Mesendoderm (in vitro differentiated cells): ENCODE measurements around the gene TMEM178A.
A peak's percentile ranks its signal among the peaks of the same experiment; 100 is the strongest.
"Not testable (repeated sequence)": the region's sequence is repeated elsewhere in the genome, so short reads cannot be mapped to it uniquely, and the experiment has no call there.

Experiments used
- DNase-seq: peaks from one replicate; pipeline ENCODE4 v3.0.0; 2013
- H2AK5ac ChIP-seq: 2 replicates; pipeline ENCODE4 v1.6.1; 2013; ENCODE audit warnings: low read length, inconsistent platforms
- H2BK120ac ChIP-seq: 2 replicates; pipeline ENCODE4 v1.6.1; 2013; ENCODE audit warnings: low read depth, mild to moderate bottlenecking, low read length, moderate library complexity, mixed read lengths
- H2BK15ac ChIP-seq: replicated peaks from 2 replicates; pipeline ENCODE4 v1.6.1; 2013; ENCODE audit warnings: low read depth, mild to moderate bottlenecking, moderate library complexity
- H2BK5ac ChIP-seq: 2 replicates; pipeline ENCODE4 v1.6.1; 2013; ENCODE audit warnings: low read length, inconsistent platforms
- H3K18ac ChIP-seq: 2 replicates; pipeline ENCODE4 v1.6.1; 2013; ENCODE audit warnings: mild to moderate bottlenecking, low read length, mixed read lengths
- H3K23ac ChIP-seq: one replicate; pipeline ENCODE4 v1.6.1; 2013; ENCODE audit warnings: low read length
- H3K27ac ChIP-seq: 2 replicates; pipeline ENCODE4 v1.5.1; 2013; ENCODE audit warnings: low read depth, mild to moderate bottlenecking, inconsistent platforms, low read length, moderate library complexity
- H3K27me3 ChIP-seq: 2 replicates; pipeline ENCODE4 v1.6.1; 2013; ENCODE audit warnings: low read length, control low read depth, mild to moderate bottlenecking, inconsistent platforms; ENCODE audit not compliant: insufficient read depth, poor library complexity
- H3K36me3 ChIP-seq: 2 replicates; pipeline ENCODE4 v1.6.1; 2013; ENCODE audit warnings: low read length, inconsistent platforms; ENCODE audit not compliant: control insufficient read depth, insufficient read depth
- H3K4ac ChIP-seq: one replicate; pipeline ENCODE4 v1.6.1; 2013; ENCODE audit warnings: low read depth, mild to moderate bottlenecking, low read length, moderate library complexity
- H3K4me1 ChIP-seq: 2 replicates; pipeline ENCODE4 v1.6.1; 2013; ENCODE audit warnings: low read depth, low read length, inconsistent platforms; ENCODE audit not compliant: control insufficient read depth
- H3K4me2 ChIP-seq: 2 replicates; pipeline ENCODE4 v1.6.1; 2013; ENCODE audit warnings: low read length
- H3K4me3 ChIP-seq: 2 replicates; pipeline ENCODE4 v1.5.1; 2013; ENCODE audit warnings: mild to moderate bottlenecking, low read length
- H3K56ac ChIP-seq: one replicate; pipeline ENCODE4 v1.6.1; 2013; ENCODE audit warnings: low read length
- H3K79me1 ChIP-seq: 2 replicates; pipeline ENCODE4 v1.6.1; 2013; ENCODE audit warnings: low read length, inconsistent platforms
- H3K79me2 ChIP-seq: 2 replicates; pipeline ENCODE4 v1.6.1; 2013; ENCODE audit warnings: mild to moderate bottlenecking, low read length; ENCODE audit not compliant: control insufficient read depth, insufficient read depth
- H3K9ac ChIP-seq: 2 replicates; pipeline ENCODE4 v1.6.1; 2013; ENCODE audit warnings: low read length, inconsistent platforms
- H4K5ac ChIP-seq: one replicate; pipeline ENCODE4 v1.6.1; 2013; ENCODE audit warnings: low read length
- H4K8ac ChIP-seq: one replicate; pipeline ENCODE4 v1.6.1; 2013; ENCODE audit warnings: low read depth, mild to moderate bottlenecking, control low read depth, low read length, moderate library complexity
- WGBS: extraction: QIAGEN DNeasy Blood & Tissue Kit; methylation state at CpG from one replicate; pipeline ENCODE4 v1.1.7; 2013; ENCODE audit warnings: low lambda C conversion rate, missing lambda C conversion rate; ENCODE audit not compliant: insufficient coverage; ENCODE audit errors: extremely low coverage; 5-methylcytosine and 5-hydroxymethylcytosine counted together

The TMEM178A gene

GRCh38 chr2:39623917-39624316, 41.8 kb upstream of the TMEM178A start:
- no peak for DNase-seq
- H3K79me2 ChIP-seq, result no peaks in the 10 kb centered on the region
- no peak overlapping the region for H3K18ac ChIP-seq
- no peak overlapping the region for H2AK5ac ChIP-seq
- H3K4me2 ChIP-seq, result no peak overlapping the region
- no peak overlapping the region for H2BK120ac ChIP-seq
- H4K8ac ChIP-seq, result no peak overlapping the region
- H3K56ac ChIP-seq, result no peak overlapping the region
- no peaks in the 10 kb centered on the region for H3K27me3 ChIP-seq
- peak overlapping the region; percentile 6 for H3K23ac ChIP-seq
- no peak overlapping the region for H3K4me3 ChIP-seq
- peaks cover 2% of the 10 kb centered on the region for H3K4me1 ChIP-seq
- no peak overlapping the region for H2BK5ac ChIP-seq
- H3K79me1 ChIP-seq, result no peaks in the 10 kb centered on the region
- H3K27ac ChIP-seq, result no peak overlapping the region
- H2BK15ac ChIP-seq, result no peak overlapping the region
- no peak overlapping the region for H3K9ac ChIP-seq
- H3K4ac ChIP-seq, result no peak overlapping the region
- no peak overlapping the region for H4K5ac ChIP-seq
- WGBS, result no CpG with 5 or more reads among the region's 5 CpGs
- no peaks in the 10 kb centered on the region for H3K36me3 ChIP-seq

GRCh38 chr2:39625193-39625926, 40.4 kb upstream of the TMEM178A start:
- H3K9ac ChIP-seq, result no peak overlapping the region
- WGBS, result no CpG with 5 or more reads among the region's 9 CpGs
- H3K79me1 ChIP-seq, result no peaks in the 10 kb centered on the region
- no peak overlapping the region for H4K5ac ChIP-seq
- DNase-seq, result peak; percentile 71
- H3K79me2 ChIP-seq, result no peaks in the 10 kb centered on the region
- no peaks in the 10 kb centered on the region for H3K36me3 ChIP-seq
- H3K4me3 ChIP-seq, result no peak overlapping the region
- H2AK5ac ChIP-seq, result no peak overlapping the region
- no peak overlapping the region for H3K4me2 ChIP-seq
- H3K18ac ChIP-seq, result no peak overlapping the region
- no peak overlapping the region for H3K23ac ChIP-seq
- H2BK15ac ChIP-seq, result no peak overlapping the region
- no peak overlapping the region for H3K4ac ChIP-seq
- no peaks in the 10 kb centered on the region for H3K27me3 ChIP-seq
- no peak overlapping the region for H4K8ac ChIP-seq
- peak overlapping the region; percentile 6 for H3K27ac ChIP-seq
- H3K56ac ChIP-seq, result peak overlapping the region; percentile 29
- H2BK5ac ChIP-seq, result no peak overlapping the region
- H2BK120ac ChIP-seq, result no peak overlapping the region
- H3K4me1 ChIP-seq, result peaks cover 2% of the 10 kb centered on the region

- H3K4me3 ChIP-seq, result no peak overlapping the region
- H3K23ac ChIP-seq, result no peak overlapping the region
- H3K27me3 ChIP-seq, result no peaks in the 10 kb centered on the region
- H4K5ac ChIP-seq, result no peak overlapping the region
- no peak overlapping the region for H3K4me2 ChIP-seq
- DNase-seq, result no peak
- H4K8ac ChIP-seq, result no peak overlapping the region
- H2BK5ac ChIP-seq, result no peak overlapping the region
- no peak overlapping the region for H2BK120ac ChIP-seq
- H3K9ac ChIP-seq, result no peak overlapping the region
- no peak overlapping the region for H2AK5ac ChIP-seq
- H3K56ac ChIP-seq, result peak overlapping the region; percentile 29
- H3K4ac ChIP-seq, result no peak overlapping the region
- H3K79me1 ChIP-seq, result no peaks in the 10 kb centered on the region
- no peak overlapping the region for H3K18ac ChIP-seq
- WGBS, result no CpG with 5 or more reads among the region's 5 CpGs
- H3K79me2 ChIP-seq, result no peaks in the 10 kb centered on the region
- peaks cover 2% of the 10 kb centered on the region for H3K4me1 ChIP-seq
- H2BK15ac ChIP-seq, result no peak overlapping the region
- H3K27ac ChIP-seq, result peak overlapping the region; percentile 6
- H3K36me3 ChIP-seq, result no peaks in the 10 kb centered on the region
Observed at GRCh38 chr2:39625927-39626270, 39.8 kb upstream of the TMEM178A start.

GRCh38 chr2:39628346-39628745, 37.4 kb upstream of the TMEM178A start:
- H3K79me2 ChIP-seq, H2BK120ac ChIP-seq, H3K27ac ChIP-seq, H3K4ac ChIP-seq, H3K18ac ChIP-seq, H3K56ac ChIP-seq, H3K36me3 ChIP-seq, H2BK15ac ChIP-seq, H2BK5ac ChIP-seq, H3K23ac ChIP-seq, H3K27me3 ChIP-seq, H3K9ac ChIP-seq, H3K4me2 ChIP-seq, H4K5ac ChIP-seq, H3K4me1 ChIP-seq, H3K79me1 ChIP-seq, H2AK5ac ChIP-seq, H3K4me3 ChIP-seq, H4K8ac ChIP-seq, DNase-seq: not testable (repeated sequence)
- WGBS, result no CpG with 5 or more reads among the region's 28 CpGs

GRCh38 chr2:39629646-39630045, 36.1 kb upstream of the TMEM178A start:
- no peak overlapping the region for H3K27ac ChIP-seq
- no peak overlapping the region for H3K4ac ChIP-seq
- H3K4me2 ChIP-seq, result no peak overlapping the region
- H3K4me3 ChIP-seq, result no peak overlapping the region
- no CpG with 5 or more reads among the region's 3 CpGs for WGBS
- H4K5ac ChIP-seq, result no peak overlapping the region
- H3K4me1 ChIP-seq, result peaks cover 2% of the 10 kb centered on the region
- no peak overlapping the region for H2BK15ac ChIP-seq
- H3K27me3 ChIP-seq, result no peaks in the 10 kb centered on the region
- H3K18ac ChIP-seq, result no peak overlapping the region
- H3K79me2 ChIP-seq, result no peaks in the 10 kb centered on the region
- no peak overlapping the region for H2BK5ac ChIP-seq
- no peak overlapping the region for H3K56ac ChIP-seq
- H3K9ac ChIP-seq, result no peak overlapping the region
- H3K36me3 ChIP-seq, result no peaks in the 10 kb centered on the region
- no peak overlapping the region for H2AK5ac ChIP-seq
- H4K8ac ChIP-seq, result no peak overlapping the region
- H2BK120ac ChIP-seq, result no peak overlapping the region
- H3K23ac ChIP-seq, result no peak overlapping the region
- no peak for DNase-seq
- no peaks in the 10 kb centered on the region for H3K79me1 ChIP-seq

- Histone ChIP-seq H3K27ac (no peak overlapping the region), H3K4me3 (no peak overlapping the region), H3K27me3 (no peaks in the 10 kb centered on the region), H3K36me3 (no peaks in the 10 kb centered on the region), H3K79me2 (no peaks in the 10 kb centered on the region), H2AK5ac (no peak overlapping the region), H3K23ac (no peak overlapping the region), H3K4ac (no peak overlapping the region), H3K9ac (no peak overlapping the region), H2BK120ac (no peak overlapping the region), H3K56ac (no peak overlapping the region), H3K18ac (no peak overlapping the region), H3K4me1 (no peaks in the 10 kb centered on the region), H2BK5ac (no peak overlapping the region), H4K5ac (no peak overlapping the region), H4K8ac (no peak overlapping the region), H3K79me1 (no peaks in the 10 kb centered on the region), H2BK15ac (no peak overlapping the region), H3K4me2 (no peak overlapping the region)
- no CpG with 5 or more reads among the region's 3 CpGs for WGBS
- no peak for DNase-seq
Observed at GRCh38 chr2:39631256-39631655, 34.5 kb upstream of the TMEM178A start.
